Activated CD4-positive, alpha-beta memory T cell treated with anti-CD3 and anti-CD28 coated beads for 36 hours (primary cell): ENCODE data around the gene NPIPA1. TPM values are rescaled to one million over a fixed set of nuclear protein-coding genes. Genes with fewer than 3 reads are reported as not detected.
"Not testable (repeated sequence)": the region's sequence is repeated elsewhere in the genome, so short reads cannot be mapped to it uniquely, and the experiment has no call there.

Source experiments
- CTCF ChIA-PET: fragments of 350-600 bp; sonication (Branson Sonifier 250); formaldehyde crosslinking; loops from one replicate; lab custom pipeline; 2021; ENCODE audit warnings: antibody characterized with exemption, inconsistent platforms; lab: Charles Lee
- POLR2A ChIA-PET: fragments of 350-600 bp; sonication (Branson Sonifier 250); formaldehyde crosslinking; loops from one replicate; lab custom pipeline; 2021; ENCODE audit warnings: antibody characterized with exemption; lab: Charles Lee
- DNase-seq: peaks from one replicate; pipeline ENCODE4 v3.0.0-alpha.2; 2020
- H3K27ac Mint-ChIP-seq: one replicate; pipeline ENCODE4 v1.8.0; 2021; ENCODE audit warnings: mixed read lengths
- H3K27me3 Mint-ChIP-seq: one replicate; pipeline ENCODE4 v1.8.0; 2021; ENCODE audit warnings: mixed read lengths
- H3K36me3 Mint-ChIP-seq: one replicate; pipeline ENCODE4 v1.8.0; 2021; ENCODE audit warnings: mixed read lengths
- H3K4me1 Mint-ChIP-seq: one replicate; pipeline ENCODE4 v1.8.0; 2021; ENCODE audit warnings: low read depth, mixed read lengths
- H3K4me3 Mint-ChIP-seq: one replicate; pipeline ENCODE4 v1.8.0; 2021; ENCODE audit warnings: mild to moderate bottlenecking, mixed read lengths
- H3K9me3 Mint-ChIP-seq: one replicate; pipeline ENCODE4 v1.8.0; 2021; ENCODE audit warnings: mixed read lengths
- intact Hi-C: fragments of 100-400 bp; cut with micrococcal nuclease; formaldehyde crosslinking; loops from one replicate; pipeline ENCODE4 v1.15.1; 2023
- total RNA-seq, 2 experiments: library from RNA; stranded (reverse); gene quantifications; one replicate each; pipeline ENCODE4 v1.2.3, GENCODE V29; 2021

NPIPA1 gene
- total RNA-seq = 10 to 100 TPM; 68.4 to 76.8 TPM

DNA sequence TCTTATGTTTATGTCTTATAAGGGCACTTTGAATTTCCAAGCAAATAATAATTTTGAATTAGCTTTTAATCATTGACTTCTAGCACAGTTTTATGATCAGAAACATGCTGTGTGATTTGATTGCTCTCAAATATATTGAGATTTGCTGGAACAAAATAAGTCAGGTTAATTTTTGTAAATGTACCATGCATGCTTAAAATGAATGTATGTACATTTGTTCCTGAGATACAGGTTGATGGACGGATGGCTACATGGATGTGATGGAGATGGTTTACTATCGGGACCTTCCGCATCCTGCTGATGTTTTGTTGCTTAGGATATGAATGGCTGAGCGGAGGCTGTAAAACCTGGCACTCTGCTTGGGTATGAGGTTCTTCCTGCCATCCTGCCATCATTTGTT is at the start of gene NPIPA1:
TSS of gene NPIPA1 (plus strand) at position 301 of the 400 bp plus-strand sequence. CDS start at position 301, 0 bp downstream.
- POLR2A ChIA-PET, DNase-seq, H3K27me3 Mint-ChIP-seq, CTCF ChIA-PET, H3K4me1 Mint-ChIP-seq, H3K36me3 Mint-ChIP-seq, H3K9me3 Mint-ChIP-seq, intact Hi-C loops, H3K27ac Mint-ChIP-seq, H3K4me3 Mint-ChIP-seq: not testable (repeated sequence)

DNA sequence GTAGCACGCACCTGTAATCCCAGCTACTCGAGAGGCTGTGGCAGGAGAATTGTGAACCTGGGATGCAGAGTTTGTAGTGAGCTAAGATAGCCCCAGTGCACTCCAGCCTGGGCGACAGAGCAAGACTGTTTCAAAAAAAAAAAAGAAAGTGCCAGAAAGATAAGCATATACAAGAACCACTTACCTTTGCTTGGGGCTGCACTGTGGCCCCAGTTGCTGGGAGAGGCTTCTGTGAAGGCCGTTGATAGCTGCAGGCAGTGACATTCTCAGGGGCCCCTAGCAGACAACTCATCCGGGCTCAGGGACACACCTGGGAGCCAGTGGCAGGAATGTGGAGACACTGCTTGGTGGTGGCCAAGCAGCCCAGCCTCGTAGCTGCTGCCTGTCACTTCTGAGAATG is 45.1 kb upstream of the NPIPA1 start:
- H3K27ac Mint-ChIP-seq, H3K4me1 Mint-ChIP-seq, intact Hi-C loops, H3K9me3 Mint-ChIP-seq, H3K36me3 Mint-ChIP-seq, DNase-seq, H3K4me3 Mint-ChIP-seq, H3K27me3 Mint-ChIP-seq, POLR2A ChIA-PET, CTCF ChIA-PET: not testable (repeated sequence)

DNA sequence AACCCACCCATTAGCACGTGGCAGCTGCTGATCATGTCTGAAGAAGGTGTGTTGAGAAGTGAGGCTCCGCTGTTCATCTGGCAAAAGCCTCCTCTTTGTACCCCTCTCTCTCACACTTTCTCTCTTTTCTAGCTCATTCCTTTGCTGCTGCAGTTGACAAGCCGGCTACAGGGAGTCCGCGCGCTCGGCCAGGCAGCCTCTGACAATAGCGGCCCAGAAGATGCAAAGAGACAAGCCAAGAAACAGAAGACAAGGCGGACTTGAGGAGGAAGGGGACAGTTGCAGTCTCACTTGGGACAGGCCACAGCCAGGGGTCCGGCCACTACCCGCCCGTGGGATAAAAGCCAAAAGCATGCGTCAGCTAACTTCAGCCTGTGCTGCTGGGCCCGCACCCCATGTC is 41.9 kb upstream of the NPIPA1 start:
- H3K9me3 Mint-ChIP-seq, POLR2A ChIA-PET, H3K27me3 Mint-ChIP-seq, H3K27ac Mint-ChIP-seq, H3K4me3 Mint-ChIP-seq, DNase-seq, intact Hi-C loops, CTCF ChIA-PET, H3K36me3 Mint-ChIP-seq, H3K4me1 Mint-ChIP-seq: not testable (repeated sequence)

DNA sequence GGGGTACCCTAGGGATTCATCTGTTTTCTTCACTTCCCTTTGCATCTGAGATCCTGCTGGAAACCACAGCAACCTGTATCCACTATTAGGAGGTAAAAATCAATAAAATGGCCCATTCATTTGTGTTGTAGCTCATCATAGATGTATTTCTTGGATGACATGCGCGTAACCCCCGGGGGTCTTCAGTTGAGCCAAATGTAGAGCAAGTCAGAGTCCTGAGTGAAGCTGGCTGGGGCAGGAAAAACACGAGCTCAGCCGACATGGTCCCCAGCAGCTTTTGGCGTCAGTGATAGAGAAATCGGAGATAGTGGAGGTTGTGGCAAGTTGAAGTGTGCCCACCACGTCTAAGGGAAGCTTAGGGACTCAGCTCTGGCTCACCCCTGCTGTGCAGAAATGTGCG is 41.2 kb upstream of the NPIPA1 start:
- H3K36me3 Mint-ChIP-seq, intact Hi-C loops, POLR2A ChIA-PET, H3K27ac Mint-ChIP-seq, CTCF ChIA-PET, H3K27me3 Mint-ChIP-seq, H3K4me3 Mint-ChIP-seq, H3K4me1 Mint-ChIP-seq, H3K9me3 Mint-ChIP-seq, DNase-seq: not testable (repeated sequence)

DNA sequence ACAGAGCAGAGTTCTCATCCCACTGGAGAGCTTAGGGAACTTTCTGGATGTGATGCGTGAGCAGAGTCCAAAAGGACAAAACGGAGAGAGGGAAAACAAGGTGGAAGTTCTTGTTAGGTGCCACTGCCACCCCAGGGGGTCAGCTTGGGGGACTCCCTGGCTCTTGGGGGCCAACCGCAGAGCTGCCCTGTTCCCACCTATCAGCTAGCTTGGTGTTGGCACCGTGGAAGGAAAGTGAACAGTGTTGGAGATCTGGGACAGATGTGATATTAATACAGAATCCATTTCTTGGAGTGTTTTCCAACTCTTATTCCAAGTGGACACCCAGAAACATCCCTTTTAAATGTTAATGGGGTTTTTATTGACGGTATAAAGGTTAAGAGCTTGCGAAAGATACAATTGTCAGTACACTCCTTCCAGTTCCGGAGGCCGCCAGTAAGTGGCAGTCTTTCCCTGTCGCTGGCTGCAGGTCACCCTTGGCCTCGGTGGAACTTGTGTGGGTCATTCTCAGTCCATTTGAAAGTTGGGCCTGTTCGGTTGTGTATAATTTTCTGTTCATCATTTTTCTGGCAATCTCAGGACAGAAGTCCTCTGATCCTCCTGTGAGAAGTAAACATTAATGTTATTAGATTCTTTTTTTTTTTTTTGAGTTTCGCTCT is 40.1 kb upstream of the NPIPA1 start:
- POLR2A ChIA-PET, H3K4me1 Mint-ChIP-seq, H3K27ac Mint-ChIP-seq, CTCF ChIA-PET, H3K27me3 Mint-ChIP-seq, DNase-seq, H3K4me3 Mint-ChIP-seq, H3K36me3 Mint-ChIP-seq, H3K9me3 Mint-ChIP-seq, intact Hi-C loops: not testable (repeated sequence)

DNA sequence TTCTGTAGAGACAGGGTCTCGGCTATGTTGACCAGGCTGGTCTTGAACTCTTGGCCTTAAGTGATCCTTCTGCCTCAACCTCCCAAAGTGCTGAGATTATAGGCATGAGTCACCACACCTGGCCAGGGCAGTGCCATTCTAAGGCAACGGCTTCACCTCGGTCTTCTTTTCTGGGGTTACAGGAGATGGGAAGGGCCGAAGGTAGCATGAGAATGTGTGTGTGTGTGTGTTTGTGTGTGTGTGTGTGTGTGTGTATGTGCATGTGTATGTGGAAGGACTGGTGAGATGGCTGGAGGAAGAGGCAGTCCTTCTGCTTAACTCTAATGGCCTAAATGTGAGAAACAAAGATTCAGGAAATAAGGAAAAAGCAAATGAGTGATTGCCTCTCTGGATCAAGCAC is 39.1 kb upstream of the NPIPA1 start:
- H3K27me3 Mint-ChIP-seq, DNase-seq, H3K27ac Mint-ChIP-seq, H3K9me3 Mint-ChIP-seq, H3K36me3 Mint-ChIP-seq, intact Hi-C loops, CTCF ChIA-PET, POLR2A ChIA-PET, H3K4me3 Mint-ChIP-seq, H3K4me1 Mint-ChIP-seq: not testable (repeated sequence)

DNA sequence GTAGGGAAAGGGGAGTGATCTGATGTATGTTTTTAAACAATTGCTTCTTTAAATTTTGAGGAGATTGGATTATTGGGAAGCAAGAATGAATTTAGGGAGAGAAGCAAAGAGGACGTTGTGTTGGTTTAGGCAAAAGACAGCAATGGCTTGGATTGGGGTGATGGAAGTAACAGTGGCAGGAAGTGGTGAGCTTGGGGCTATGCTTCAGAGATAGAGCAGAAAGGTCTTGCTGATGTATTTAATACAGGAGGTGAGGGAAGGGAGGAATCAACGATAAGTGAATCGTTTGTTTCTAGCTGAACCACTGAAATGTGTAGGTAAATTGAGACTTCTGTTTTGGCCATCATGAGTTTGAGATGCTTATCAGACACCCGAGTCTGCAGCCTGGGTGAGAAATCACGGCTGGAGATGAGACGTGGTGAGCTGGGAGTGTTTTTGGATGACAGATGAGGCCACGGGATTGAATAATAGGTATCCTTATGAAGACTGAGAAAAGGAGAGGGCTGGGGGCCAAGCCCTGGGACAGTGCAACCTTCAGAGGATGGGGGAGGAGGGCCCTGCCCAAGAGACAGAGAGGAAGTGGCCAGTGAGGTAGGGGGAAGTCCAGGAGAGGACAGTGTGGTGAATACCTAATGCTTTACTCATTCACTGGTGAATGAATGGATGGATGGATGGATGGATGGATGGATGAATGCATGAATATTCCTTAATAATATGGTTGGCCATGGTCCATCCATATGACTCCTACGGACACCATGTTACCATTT is 33.9 kb upstream of the NPIPA1 start:
- CTCF ChIA-PET, H3K27ac Mint-ChIP-seq, H3K27me3 Mint-ChIP-seq, H3K36me3 Mint-ChIP-seq, intact Hi-C loops, H3K9me3 Mint-ChIP-seq, H3K4me3 Mint-ChIP-seq, POLR2A ChIA-PET, H3K4me1 Mint-ChIP-seq: not testable (repeated sequence)
- peak; percentile 38 for DNase-seq

DNA sequence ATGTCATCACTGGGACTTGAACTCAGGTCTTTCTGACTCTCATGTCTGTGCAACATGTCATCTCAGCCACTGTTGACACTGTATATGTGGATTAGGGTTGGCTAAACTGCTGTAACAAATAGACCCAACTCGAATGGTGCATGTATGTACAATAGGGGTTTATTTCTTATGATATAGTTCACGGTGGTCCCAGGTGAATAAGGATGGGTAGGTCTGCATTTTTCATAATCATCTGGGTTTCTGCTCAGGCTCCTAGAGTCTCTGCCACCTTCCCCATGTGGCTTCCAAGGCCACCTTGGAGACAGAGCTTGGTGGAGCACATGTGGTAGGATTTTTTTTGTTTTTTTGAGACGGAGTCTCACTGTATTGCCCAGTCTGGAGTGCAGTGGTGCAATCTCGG is 27.5 kb upstream of the NPIPA1 start:
- intact Hi-C loops, H3K9me3 Mint-ChIP-seq, CTCF ChIA-PET, H3K27ac Mint-ChIP-seq, DNase-seq, H3K36me3 Mint-ChIP-seq, H3K27me3 Mint-ChIP-seq, POLR2A ChIA-PET, H3K4me1 Mint-ChIP-seq, H3K4me3 Mint-ChIP-seq: not testable (repeated sequence)

DNA sequence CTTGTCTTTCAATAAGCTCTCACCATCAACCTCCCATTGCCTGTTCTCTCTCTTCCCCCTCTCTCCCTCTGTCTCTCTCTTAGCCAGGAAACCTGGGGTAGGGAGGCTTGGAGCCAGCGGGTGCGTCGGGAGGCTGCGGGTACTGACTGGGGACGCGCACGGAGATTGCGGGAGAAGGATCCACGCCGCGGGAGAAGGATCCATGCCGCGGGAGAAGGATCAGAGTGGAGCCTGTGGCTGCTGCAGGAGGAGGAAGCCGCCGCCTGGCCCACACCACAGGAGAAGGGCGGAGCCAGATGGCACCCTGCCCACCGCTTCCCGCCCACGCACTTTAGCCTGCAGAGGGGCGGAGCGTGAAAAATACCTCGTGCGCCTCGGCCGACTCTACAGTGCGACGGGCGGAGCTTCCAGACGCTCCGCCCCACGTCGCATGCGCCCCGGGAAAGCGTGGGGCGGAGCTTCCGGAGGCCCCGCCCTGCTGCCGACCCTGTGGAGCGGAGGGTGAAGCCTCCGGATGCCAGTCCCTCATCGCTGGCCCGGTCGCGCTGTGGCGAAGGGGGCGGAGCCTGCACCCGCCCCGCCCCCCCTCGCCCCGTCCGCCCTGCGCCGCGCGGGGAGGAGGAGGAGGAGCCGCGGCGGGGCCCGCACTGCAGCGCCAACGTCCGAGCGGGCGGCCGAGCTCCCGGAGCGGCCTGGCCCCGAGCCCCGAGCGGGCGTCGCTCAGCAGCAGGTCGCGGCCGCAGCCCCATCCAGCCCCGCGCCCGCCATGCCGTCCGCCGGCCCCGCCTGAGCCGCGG is 26.2 kb upstream of the NPIPA1 start:
- H3K36me3 Mint-ChIP-seq, intact Hi-C loops, H3K27me3 Mint-ChIP-seq, H3K9me3 Mint-ChIP-seq, DNase-seq, CTCF ChIA-PET, H3K27ac Mint-ChIP-seq, H3K4me1 Mint-ChIP-seq, H3K4me3 Mint-ChIP-seq, POLR2A ChIA-PET: not testable (repeated sequence)

DNA sequence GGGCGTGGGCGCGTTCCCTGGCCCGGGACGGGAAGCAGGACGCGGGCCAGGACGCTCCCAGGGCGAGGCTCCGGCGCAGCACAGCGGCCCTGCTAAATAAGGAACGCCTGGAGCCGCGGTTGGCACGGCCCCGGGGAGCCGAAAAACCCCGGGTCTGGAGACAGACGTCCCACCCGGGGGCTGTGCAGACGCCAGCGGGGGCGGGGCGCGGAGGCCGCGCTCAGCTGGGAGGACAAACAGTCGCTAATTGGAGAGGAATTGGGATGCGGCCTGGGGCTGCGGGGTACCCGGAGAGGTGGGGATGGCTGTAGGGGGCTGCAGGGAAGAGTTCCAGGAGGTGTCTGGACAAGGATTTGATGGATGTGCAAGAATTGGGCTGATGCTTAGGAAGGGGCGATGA is 25.3 kb upstream of the NPIPA1 start:
- H3K4me3 Mint-ChIP-seq = peak overlapping the region; percentile 67
- H3K27me3 Mint-ChIP-seq, H3K36me3 Mint-ChIP-seq, H3K9me3 Mint-ChIP-seq, CTCF ChIA-PET, H3K4me1 Mint-ChIP-seq, intact Hi-C loops, POLR2A ChIA-PET, H3K27ac Mint-ChIP-seq: not testable (repeated sequence)
- peak; percentile 62 for DNase-seq

DNA sequence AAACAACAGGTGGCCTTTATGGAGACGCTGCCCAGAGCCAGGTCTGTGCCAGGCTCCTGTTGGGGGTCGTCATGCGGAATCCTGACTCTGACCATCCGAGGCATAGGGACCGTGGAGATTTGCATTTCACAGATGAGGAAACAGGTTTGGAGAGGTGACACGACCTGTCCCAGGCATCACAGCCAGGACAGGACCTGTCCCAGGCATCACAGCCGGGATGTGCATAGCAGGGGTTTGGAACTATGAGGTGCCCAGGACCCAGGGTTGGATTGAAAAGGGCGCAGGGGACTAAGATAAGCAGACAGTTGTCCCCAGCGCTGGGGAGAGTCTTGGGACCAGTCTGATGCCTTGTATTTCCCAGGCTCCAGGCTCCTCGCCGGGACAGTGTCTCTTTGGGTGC is 24.7 kb upstream of the NPIPA1 start:
- H3K4me3 Mint-ChIP-seq, intact Hi-C loops, POLR2A ChIA-PET, H3K27ac Mint-ChIP-seq, CTCF ChIA-PET, H3K4me1 Mint-ChIP-seq, H3K9me3 Mint-ChIP-seq, DNase-seq, H3K27me3 Mint-ChIP-seq, H3K36me3 Mint-ChIP-seq: not testable (repeated sequence)

DNA sequence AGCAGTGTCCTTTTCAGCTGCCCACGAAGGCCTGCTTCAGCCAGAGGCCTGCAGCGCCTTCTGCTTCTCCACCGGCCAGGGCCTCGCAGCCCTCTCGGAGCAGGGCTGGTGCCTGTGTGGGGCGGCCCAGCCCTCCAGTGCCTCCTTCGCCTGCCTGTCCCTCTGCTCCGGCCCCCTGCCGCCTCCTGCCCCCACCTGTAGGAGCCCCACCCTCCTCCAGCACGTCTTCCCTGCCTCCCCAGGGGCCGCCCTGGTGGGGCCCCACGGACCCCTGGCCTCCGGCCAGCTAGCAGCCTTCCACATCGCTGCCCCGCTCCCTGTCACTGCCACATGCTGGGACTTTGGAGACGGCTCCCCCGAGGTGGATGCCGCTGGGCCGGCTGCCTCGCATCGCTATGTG is 18.7 kb upstream of the NPIPA1 start:
- CTCF ChIA-PET = not testable (repeated sequence)

More for the DNA sequence above, 18.7 kb upstream of the NPIPA1 start:
- H3K9me3 Mint-ChIP-seq, H3K27me3 Mint-ChIP-seq, DNase-seq, H3K4me3 Mint-ChIP-seq, H3K4me1 Mint-ChIP-seq, intact Hi-C loops, H3K27ac Mint-ChIP-seq, POLR2A ChIA-PET, H3K36me3 Mint-ChIP-seq: not testable (repeated sequence)
